Renal cortical epithelial cell (primary cell): ENCODE data around the gene TIRAP. TPM values are rescaled to one million over a fixed set of nuclear protein-coding genes. Genes with fewer than 3 reads are reported as not detected.
"Not testable (repeated sequence)": the region's sequence is repeated elsewhere in the genome, so short reads cannot be mapped to it uniquely, and the experiment has no call there.

ENCODE experiments used
- DNase-seq: peaks from one replicate; pipeline ENCODE4 v3.0.0-alpha.2; 2011; ENCODE audit warnings: low read depth
- total RNA-seq: library from RNA; depleted of rRNA; stranded (reverse); fragments of >200 nt; gene quantifications from 2 replicates; pipeline ENCODE4 v1.2.3, GENCODE V29; 2014

Gene TIRAP
- total RNA-seq = 1.4 and 5.1 TPM in 2 replicates

GRCh38 chr11:126282736-126283591, at the start of gene TIRAP:
TSS of gene TIRAP (plus strand) at chr11:126283093. CDS start at chr11:126290895, 7,802 bp downstream.
- DNase-seq = peak; percentile 61

DNA sequence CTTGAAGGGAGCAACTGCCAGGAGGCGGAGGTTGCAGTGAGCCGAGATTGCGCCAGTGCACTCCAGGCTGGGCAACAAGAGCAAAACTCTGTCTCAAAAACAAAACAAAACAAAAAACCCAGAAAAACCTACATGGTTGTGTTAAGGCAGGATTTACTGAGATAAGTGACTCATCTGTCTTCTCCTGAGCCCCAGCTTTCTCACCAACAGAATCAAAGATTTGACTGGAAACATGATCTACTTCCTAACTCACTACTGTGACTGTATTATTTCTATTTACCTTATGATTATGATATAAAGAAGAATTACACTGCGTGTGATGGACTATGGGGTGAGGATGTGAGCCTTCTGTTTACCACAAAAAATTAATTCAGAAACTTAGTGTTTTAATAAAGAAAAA, 49.5 kb upstream of the TIRAP start:
- no peak for DNase-seq

GRCh38 chr11:126246636-126247035, 36.3 kb upstream of the TIRAP start:
- no peak for DNase-seq

GRCh38 chr11:126253265-126253664, 29.6 kb upstream of the TIRAP start:
- DNase-seq = no peak

GRCh38 chr11:126254819-126255218, 28.1 kb upstream of the TIRAP start:
- no peak for DNase-seq

DNA sequence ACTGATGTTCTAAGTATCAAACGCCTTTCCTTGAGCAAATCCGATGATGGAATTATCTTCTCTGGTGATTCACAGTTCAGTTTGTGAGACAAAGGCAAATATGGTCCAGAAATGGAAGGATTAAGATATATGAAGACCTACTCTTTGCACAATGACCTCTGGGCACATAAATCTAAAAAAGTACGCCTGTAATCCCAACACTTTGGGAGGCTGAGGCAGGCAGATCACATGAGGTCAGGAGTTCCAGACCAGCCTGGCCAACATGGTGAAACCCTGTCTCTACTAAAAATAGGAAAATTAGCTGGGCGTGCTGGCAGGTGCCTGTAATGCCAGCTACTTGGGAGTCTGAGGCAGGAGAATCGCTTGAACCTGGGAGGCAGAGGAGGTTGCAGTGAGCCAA, 27.4 kb upstream of the TIRAP start:
- DNase-seq = not testable (repeated sequence)

- no peak for DNase-seq
Measured at GRCh38 chr11:126256216-126256615, 26.7 kb upstream of the TIRAP start.

DNA sequence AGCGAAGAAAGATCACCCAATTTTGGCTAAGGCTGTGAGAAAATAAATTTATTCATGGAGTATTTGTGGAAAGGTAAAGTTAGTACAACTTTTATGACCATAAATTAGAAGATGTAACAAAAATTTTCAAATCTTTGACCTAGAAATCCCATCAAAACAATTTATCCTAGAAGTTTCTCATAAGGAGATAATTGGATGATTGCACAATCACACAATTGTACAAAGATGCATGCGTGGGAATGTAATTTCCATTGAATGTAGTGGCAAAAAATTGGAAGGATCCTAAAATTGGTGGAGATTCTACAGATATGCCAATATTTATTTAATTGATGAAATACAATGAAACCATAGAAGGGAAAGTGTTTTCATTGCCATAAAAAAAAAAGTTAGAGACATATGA, 25.7 kb upstream of the TIRAP start:
- no peak for DNase-seq

- DNase-seq = no peak
Measured at GRCh38 chr11:126257764-126258163, 25.1 kb upstream of the TIRAP start.

- no peak for DNase-seq
Measured at GRCh38 chr11:126262216-126262615, 20.7 kb upstream of the TIRAP start.

DNA sequence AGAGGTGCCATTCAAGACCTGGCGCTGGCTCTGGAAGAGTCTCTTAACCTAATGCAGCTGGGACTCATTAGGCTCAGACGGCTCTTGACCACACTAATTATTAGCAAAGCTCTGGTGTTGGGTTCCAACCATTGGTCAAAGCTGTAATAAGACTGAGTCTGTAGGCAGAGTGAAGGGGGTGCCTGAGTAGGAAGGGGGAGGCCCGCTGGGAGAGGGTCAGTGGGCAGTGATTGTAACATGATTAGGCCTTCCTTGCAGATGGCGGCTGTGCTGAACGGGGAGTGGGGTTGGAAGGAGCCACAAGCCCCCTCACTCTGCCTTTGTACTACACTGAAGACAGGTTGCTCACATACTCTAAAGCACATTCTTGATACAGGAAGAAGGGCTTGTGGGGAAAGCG, 19.4 kb upstream of the TIRAP start:
- DNase-seq = no peak

DNA sequence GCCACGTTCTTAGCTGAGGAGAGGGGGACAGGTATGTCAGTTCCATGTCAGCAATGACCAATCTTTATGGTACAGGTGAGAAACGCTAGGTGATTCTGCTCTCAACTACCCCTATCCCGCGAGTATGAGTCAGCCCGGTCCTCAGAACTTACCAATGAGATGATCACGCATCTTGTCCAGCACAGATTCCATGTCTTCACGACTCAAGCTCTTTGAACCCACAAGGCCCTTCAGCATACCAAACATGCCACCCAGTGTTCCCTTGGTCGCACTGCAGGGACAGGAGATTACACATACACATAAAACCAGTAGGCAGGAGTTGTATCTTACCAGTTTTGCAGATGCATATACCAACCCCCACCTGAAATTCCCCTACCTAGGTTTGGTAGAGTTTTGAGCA, 17.1 kb upstream of the TIRAP start:
- no peak for DNase-seq

- no peak for DNase-seq
Measured at GRCh38 chr11:126267650-126268049, 15.2 kb upstream of the TIRAP start.

- no peak for DNase-seq
Measured at GRCh38 chr11:126268361-126268707, 14.6 kb upstream of the TIRAP start.

DNA sequence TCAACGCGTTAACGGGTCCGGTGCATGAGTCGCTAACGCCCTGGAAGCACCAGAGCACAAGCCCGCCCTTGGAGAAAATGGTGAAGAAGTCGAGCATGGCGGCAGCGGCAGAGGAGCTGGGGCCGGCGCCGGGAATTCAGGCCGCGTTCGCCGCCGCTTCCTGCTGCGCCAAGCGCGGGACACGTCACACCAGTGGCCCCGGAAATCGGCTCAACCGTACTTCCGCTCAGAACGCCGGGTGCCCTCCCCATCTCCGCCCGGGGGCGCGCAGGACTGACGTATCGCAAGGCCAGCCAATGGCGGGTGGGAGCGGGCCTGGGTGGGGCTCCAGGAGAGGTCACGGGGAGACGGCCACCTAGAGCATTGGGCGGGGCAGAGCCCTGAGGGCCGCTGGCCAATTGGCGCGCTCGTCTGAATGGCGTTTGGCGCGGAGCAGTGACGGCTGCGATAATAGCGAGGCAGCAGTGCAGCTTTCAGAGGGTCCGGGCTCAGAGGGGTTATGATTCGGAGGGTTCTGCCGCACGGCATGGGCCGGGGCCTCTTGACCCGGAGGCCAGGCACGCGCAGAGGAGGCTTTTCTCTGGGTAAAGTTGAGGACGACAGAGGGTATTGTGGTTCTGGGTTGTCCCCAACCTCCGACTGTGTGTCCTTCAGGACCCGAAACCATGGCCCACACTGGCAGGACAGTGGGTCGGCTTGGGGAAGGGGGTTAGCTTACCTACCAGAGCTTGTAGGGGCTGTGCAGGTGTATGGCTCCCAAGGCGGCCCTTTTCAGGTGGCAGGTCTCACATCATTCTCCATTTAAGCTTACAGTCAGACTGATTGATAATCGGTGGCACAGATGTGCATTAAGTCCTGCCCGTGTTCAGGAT, 13.9 kb upstream of the TIRAP start, which contains the start of the genes FOXRED1 and SRPRA:
Gene FOXRED1 (plus strand): TSS at position 447 of the 872 bp plus-strand sequence. CDS start 53 bp downstream, at position 500.
Gene SRPRA (minus strand): TSS at position 188 of the 872 bp plus-strand sequence. CDS start 91 bp downstream, at position 97.
- DNase-seq = peak; percentile 95

- no peak for DNase-seq
Measured at GRCh38 chr11:126277322-126277721, 5.6 kb upstream of the TIRAP start.

DNA sequence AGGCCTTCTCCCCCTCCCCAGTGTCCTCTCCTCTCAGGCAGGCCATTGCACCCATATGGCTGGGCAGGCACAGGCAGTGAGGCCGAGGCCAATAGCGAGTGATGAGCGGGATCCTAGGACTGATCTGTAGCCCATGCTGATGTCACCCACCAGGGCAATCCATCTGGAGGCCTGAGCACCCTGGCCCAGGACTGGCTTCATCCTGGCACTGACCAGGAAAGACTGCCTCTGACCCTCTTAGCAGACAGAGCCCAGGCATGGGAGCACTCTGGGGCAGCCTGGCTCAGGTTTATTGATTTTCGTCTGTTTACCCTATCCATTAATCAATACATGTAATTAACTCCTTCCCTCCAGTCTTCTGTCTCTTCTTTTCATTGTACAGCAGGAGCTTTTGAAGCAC, 5.1 kb upstream of the TIRAP start:
- no peak for DNase-seq

GRCh38 chr11:126279191-126279590, 3.7 kb upstream of the TIRAP start:
- DNase-seq = no peak

DNA sequence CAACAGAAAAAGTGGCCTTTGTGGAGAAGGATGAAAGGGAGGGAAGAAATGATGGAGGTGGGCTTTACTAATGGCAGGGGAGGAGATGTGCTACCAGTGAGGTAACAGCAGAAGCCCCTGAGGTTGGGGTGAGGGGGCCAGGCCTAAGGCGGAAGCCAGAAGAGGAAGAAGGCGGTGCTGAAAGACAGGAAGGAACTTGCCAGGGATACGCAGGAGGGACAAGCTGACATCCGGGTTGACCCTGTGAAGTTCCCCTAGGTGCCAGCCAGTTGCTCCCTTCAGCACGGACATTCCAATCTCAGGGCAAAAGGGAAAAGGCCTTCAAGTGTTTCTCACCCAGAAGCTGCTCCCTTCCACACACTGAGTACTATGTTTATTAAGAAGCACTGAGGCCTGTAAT, 2.3 kb upstream of the TIRAP start:
- DNase-seq = no peak

DNA sequence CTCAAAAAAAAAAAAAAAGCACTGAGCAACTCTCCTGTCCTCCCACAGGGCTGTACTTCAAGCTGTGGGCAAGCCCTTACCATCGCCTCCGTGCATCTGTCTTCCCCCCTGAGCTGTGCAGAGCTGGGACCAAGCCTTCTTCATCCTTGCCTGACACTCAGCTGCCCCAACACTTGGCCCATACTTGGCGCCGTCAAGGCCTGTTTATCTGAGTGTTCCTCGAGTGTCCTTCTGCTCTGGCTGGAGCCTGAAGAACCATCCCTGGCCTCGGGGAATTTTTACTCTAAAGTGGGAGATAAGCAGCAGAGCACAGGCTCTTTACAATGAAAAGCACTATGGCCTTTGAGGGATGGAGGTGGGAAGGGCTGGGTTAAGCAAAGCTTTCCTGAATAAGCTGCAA, 1.6 kb upstream of the TIRAP start:
- no peak for DNase-seq

DNA sequence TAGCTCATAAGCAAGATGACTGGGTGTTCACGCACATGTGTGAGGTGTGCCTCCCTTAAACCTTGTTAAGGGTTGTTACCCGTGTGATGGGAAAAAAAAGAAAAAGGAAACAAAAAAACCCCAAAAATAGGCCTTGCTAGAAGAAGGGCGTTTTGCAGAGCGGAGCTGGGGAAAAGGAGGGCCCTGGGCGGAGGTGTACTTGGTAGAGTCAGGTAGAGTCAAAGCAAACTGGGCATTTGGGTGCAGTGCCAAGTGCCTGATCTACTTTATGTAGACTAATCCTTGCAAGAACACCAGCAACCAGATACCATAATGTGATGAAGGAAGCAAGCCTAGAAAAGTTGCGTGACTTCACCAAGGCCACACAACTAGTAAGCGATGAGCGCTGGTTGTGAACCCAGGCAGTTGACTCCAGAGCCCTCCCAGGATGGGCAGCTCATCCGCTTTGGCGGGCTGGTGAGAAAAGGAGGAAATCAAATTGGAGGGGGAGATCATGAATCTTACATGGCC, 1.2 kb upstream of the TIRAP start:
- no peak for DNase-seq

DNA sequence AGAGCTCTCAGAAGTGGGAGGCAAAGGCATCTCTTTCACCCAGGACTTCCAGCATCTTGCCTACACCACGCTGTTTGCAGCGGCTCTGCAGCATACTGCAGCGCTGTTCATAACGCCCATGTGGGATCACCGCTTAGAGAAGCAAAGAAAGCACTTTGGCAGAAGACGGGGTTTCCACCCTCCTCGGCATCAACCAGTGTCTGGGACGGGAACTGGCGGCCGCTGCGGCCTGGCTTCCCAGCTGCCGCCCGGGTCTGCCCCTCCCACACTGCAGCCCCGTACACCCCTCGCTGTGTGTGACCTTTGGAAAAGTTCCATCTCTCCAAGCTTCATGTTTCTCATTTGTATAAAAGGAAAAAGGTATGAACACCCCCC, 545 bp upstream of the TIRAP start:
- DNase-seq = no peak

GRCh38 chr11:126284829-126285228, 1.9 kb downstream of the TIRAP start:
- peak; percentile 95 for DNase-seq
